ENCODE measurements around the gene SPAG7.

Gene SPAG7

DNA sequence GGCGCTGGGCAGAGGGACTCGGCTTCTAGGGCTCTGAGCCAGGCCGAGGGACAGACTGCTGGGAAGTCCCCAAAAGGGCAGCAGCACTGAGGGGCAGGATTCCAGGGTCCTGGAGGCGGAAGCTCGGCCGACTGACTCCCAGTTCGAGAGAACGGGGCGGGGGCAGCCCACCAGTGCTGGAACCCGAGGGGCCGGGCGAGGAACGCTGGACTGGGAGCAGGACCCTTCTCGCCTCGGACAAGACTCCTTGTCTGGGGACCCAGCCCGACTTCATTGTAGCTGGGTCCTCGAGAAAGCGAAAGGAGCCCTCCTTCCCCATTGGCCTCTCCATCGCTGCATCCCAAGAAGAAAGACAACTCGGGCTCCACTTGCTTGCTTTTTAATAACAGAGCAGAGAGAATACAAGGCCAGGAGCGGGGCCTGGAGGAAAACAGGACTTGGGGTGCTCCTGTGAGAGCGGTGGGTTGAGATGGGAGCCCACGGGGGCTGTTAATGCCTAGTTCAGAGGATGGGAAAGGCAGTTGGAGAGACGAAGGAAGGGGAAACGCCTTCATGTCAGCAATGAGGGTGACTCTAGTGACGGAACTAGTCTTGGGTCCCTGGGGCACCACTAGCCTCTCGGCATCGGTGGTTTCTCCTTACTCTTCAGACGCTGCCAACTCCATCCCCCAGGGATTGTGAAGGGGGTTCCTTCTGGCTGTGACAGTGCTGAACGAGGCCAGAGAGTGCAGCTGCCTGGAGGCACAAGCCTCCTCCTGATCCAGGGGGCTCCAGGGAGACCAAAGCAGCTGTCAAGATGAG is 20.4 kb upstream of the SPAG7 start:
- peak; percentile 34 for DNase-seq (ENCODE audit: low read depth, low spot score)
- TF ChIP-seq, protein P1, sequence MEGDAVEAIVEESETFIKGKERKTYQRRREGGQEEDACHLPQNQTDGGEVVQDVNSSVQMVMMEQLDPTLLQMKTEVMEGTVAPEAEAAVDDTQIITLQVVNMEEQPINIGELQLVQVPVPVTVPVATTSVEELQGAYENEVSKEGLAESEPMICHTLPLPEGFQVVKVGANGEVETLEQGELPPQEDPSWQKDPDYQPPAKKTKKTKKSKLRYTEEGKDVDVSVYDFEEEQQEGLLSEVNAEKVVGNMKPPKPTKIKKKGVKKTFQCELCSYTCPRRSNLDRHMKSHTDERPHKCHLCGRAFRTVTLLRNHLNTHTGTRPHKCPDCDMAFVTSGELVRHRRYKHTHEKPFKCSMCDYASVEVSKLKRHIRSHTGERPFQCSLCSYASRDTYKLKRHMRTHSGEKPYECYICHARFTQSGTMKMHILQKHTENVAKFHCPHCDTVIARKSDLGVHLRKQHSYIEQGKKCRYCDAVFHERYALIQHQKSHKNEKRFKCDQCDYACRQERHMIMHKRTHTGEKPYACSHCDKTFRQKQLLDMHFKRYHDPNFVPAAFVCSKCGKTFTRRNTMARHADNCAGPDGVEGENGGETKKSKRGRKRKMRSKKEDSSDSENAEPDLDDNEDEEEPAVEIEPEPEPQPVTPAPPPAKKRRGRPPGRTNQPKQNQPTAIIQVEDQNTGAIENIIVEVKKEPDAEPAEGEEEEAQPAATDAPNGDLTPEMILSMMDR (IDR thresholded peaks at IDR 0.05; ENCODE audit: low read depth, low read length): no peak
- in situ Hi-C loops (cut with HindIII; ENCODE audit: low sequenced_read_pairs): no loop called here
- peak overlapping the region; percentile 72 for H3K4me3 ChIP-seq (ENCODE audit: low read depth, low read length)

DNA sequence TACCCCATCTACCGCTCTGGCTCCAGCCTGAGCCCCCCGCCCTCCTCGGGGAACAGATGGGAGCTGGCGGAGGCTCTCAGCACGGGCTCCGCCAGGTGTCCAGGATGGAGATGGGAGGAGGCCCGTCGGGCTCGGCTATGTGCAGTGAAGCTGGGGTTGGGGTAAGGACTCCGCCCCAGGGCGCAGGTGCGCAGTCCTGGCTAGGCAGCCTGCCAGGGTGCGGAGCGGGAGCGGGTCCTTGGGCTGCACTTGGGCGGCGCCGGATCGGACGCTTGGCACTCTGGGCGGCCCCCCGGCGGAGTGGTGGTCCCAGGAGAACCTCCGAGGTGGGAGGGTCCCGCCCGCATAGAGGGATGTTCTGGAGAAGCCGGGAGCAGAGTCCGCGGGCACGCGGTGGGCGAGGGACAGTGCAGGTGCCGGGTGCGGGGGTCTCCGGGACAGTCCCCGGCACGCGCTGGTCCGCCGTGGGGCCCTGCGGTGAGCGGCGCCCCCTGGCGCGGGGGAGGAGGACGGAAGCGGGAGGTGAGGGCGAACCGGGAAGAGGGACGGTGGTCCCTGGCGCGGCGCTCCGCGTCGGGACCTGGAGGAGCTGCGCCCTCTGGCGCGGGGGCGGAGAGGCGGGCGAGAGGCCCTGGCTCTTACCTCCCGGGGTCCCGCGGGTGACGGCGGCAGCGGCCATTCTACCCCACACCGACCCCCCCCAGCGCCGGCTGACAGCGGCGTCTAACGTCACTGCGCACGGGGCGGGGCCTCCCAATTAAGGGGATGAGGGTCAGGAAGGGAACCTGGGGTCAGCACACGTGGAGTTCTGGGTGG is 19.5 kb upstream of the SPAG7 start, which contains the start of gene CAMTA2:
CAMTA2 (minus strand) TSS at position 725 of the 816 bp plus-strand sequence. CDS start 1,453 bp downstream, outside the sequence.
- H3K4me3 ChIP-seq (ENCODE audit: low read depth, low read length): peak within 1 kb of the TSS; percentile 72
- peak; percentile 76 for DNase-seq (ENCODE audit: low read depth, low spot score)
- in situ Hi-C loops (cut with HindIII; ENCODE audit: low sequenced_read_pairs): no loop called here
- TF ChIP-seq, protein P1 (IDR thresholded peaks at IDR 0.05; ENCODE audit: low read depth, low read length): peak; percentile 59

DNA sequence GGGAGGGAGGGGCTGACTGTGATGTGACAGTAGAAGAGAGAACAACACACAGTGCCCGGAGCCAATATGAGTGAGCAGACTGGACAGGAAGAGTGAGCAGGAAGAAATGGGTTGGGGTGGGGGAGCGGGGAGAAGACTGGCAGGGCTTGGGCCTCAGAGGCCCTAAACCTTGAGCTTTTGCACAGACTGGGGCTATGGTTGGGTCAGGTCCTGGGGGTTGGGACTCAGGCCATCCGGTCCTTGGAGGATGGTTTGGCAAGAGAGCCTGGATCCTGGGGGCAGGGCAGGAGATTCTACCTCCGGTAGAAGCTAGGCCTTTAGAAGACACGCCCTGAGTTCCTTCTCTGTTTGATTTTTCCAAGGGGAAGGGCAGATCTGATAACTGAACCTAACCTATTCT is 18.8 kb upstream of the SPAG7 start:
- in situ Hi-C loops (cut with HindIII; ENCODE audit: low sequenced_read_pairs): no loop called here
- TF ChIP-seq, protein P1 (IDR thresholded peaks at IDR 0.05; ENCODE audit: low read depth, low read length): no peak
- peak overlapping the region; percentile 72 for H3K4me3 ChIP-seq (ENCODE audit: low read depth, low read length)
- DNase-seq (ENCODE audit: low read depth, low spot score): no peak

DNA sequence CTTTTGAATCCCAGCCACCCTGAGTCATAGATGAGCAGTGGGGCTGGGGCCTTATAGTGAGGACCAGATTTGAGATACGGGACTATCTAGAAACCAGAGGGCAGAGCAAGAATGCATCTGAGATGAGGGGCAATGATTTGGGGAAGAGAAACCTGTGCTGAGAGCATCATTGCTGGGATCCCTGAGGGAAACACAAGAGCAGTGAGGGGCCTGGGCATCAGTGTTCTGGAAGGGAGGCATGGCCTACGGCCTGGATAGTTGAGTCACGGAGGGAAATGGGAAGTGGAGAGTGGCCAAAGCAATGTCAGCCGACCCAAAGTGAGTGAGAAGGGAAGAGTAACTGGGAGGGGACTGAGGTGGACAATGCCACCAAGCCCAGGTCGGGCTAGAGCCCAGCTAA is 14.7 kb upstream of the SPAG7 start:
- no peak for DNase-seq (ENCODE audit: low read depth, low spot score)
- in situ Hi-C loops (cut with HindIII; ENCODE audit: low sequenced_read_pairs): no loop called here
- TF ChIP-seq, protein P1 (IDR thresholded peaks at IDR 0.05; ENCODE audit: low read depth, low read length): no peak
- H3K4me3 ChIP-seq (ENCODE audit: low read depth, low read length): no peak overlapping the region

DNA sequence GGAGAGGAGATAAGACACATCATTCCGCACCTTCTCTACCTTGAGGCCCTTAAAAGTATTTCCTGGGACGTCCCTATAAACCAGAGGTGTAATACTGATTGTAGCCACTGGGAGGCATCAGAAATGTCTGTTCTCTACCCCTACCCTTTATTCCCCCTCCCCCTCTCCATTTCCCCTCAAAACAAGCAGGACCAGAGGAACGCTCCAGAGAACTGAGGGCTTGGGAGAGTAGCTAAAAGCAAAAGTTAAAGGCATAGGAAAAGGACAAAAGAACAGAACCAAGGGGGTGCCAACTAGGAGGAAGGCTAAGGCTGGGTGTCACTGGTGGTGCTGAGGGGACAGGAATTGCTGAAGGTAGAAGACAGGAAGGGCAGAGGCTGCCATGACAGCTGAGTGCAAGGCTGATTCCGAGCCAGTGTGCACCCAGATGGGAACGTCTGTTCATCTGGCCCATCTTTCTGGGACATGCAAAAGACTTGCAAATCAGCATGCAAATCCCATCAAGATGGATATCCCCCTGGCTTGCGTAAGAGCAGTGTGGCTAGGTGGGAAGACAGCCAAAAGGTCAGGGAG is 13.1 kb upstream of the SPAG7 start:
- in situ Hi-C loops (cut with HindIII; ENCODE audit: low sequenced_read_pairs): no loop called here
- H3K4me3 ChIP-seq (ENCODE audit: low read depth, low read length): no peak overlapping the region
- TF ChIP-seq, protein P1 (IDR thresholded peaks at IDR 0.05; ENCODE audit: low read depth, low read length): peak; percentile 62
- peak; percentile 52 for DNase-seq (ENCODE audit: low read depth, low spot score)

DNA sequence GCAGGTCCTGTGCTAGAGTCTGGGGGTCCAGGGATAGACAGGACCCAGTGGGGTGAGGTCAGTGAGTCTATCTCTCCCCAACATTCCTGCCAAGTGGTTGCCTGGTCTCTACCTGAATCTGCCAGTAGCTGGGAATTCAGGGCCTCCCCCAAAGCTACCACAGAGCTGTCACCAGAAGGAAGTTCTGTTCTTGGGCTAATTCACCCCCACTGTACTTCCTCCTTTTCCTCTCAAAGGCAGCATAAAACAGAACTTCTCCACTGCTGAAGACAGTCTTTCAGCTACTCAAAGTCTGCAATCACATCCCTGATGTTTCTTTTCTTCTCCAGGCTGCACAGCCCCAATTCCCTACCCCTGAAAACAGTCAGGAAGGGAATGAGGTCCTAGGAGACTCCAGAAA is 11.1 kb upstream of the SPAG7 start:
- no peak for DNase-seq (ENCODE audit: low read depth, low spot score)
- in situ Hi-C loops (cut with HindIII; ENCODE audit: low sequenced_read_pairs): no loop called here
- no peak overlapping the region for H3K4me3 ChIP-seq (ENCODE audit: low read depth, low read length)
- TF ChIP-seq, protein P1 (IDR thresholded peaks at IDR 0.05; ENCODE audit: low read depth, low read length): no peak
